H1 (cell line): ENCODE data around the gene VCP. TPM values are rescaled to one million over a fixed set of nuclear protein-coding genes. Genes with fewer than 3 reads are reported as not detected.

Source experiments
- CTCF ChIA-PET: fragments of 300-600 bp; sonication (Branson Sonifier 250); formaldehyde crosslinking; loops from one replicate; lab custom pipeline; 2021; ENCODE audit not compliant: partially characterized antibody; lab: Charles Lee
- POLR2A ChIA-PET: fragments of 300-600 bp; sonication (Branson Sonifier 250); formaldehyde crosslinking; loops from one replicate; lab custom pipeline; 2021; ENCODE audit warnings: inconsistent platforms; ENCODE audit not compliant: partially characterized antibody; lab: Charles Lee
- DNase-seq, 2 experiments: peaks; one replicate each; pipeline versions ENCODE4 v3.0.0 to v3.0.0-alpha.2; 2010 to 2022; ENCODE audit warnings: low spot score in 2 of 2, low read depth in 1 of 2, mixed read lengths in 1 of 2
- FAIRE-seq: peaks from 2 replicates; lab custom pipeline; 2011; peaks lifted over from hg19 to GRCh38; lab: Jason Lieb, UNC
- H2AFZ ChIP-seq: 2 replicates; pipeline ENCODE4 v1.8.1; 2012; ENCODE audit warnings: low read length, inconsistent platforms
- H2AK5ac ChIP-seq: 2 replicates; pipeline ENCODE4 v1.6.1; 2013; ENCODE audit warnings: low read depth, low read length
- H2BK120ac ChIP-seq: replicated peaks from 2 replicates; pipeline ENCODE3; 2013; ENCODE audit warnings: low read depth, low read length, inconsistent platforms
- H2BK12ac ChIP-seq: 2 replicates; pipeline ENCODE4 v1.6.1; 2013; ENCODE audit warnings: low read depth, low read length
- H2BK15ac ChIP-seq: 2 replicates; pipeline ENCODE4 v1.6.1; 2013; ENCODE audit warnings: low read length
- H2BK20ac ChIP-seq: 2 replicates; pipeline ENCODE4 v1.6.1; 2013; ENCODE audit warnings: low read length
- H2BK5ac ChIP-seq: 2 replicates; pipeline ENCODE4 v1.6.1; 2013; ENCODE audit warnings: low read depth, low read length
- H3K14ac ChIP-seq: 2 replicates; pipeline ENCODE4 v1.6.1; 2013; ENCODE audit warnings: inconsistent platforms; ENCODE audit not compliant: insufficient read length
- H3K18ac ChIP-seq: 2 replicates; pipeline ENCODE4 v1.6.1; 2013; ENCODE audit warnings: low read length; ENCODE audit errors: extremely low read depth
- H3K23ac ChIP-seq: 2 replicates; pipeline ENCODE4 v1.6.1; 2013; ENCODE audit warnings: inconsistent platforms; ENCODE audit not compliant: insufficient read length
- H3K23me2 ChIP-seq: 2 replicates; pipeline ENCODE4 v1.6.1; 2013; ENCODE audit warnings: low read depth, low read length
- H3K27ac ChIP-seq: 2 replicates; pipeline ENCODE4 v1.6.1; 2011; ENCODE audit warnings: low read depth, low read length, inconsistent platforms
- H3K27me3 ChIP-seq, 4 experiments: replicated peaks in 1 of 4; 1 replicate in 1 of 4; 2 replicates in 3 of 4; pipeline versions ENCODE4 v1.6.1 to v1.8.1; 2011 to 2013; ENCODE audit warnings: low read length in 3 of 4, mild to moderate bottlenecking in 3 of 4, inconsistent platforms in 2 of 4, mixed read lengths in 2 of 4, moderate library complexity in 1 of 4; ENCODE audit not compliant: control insufficient read depth in 3 of 4, insufficient read depth in 3 of 4; ENCODE audit errors: extremely low read depth in 1 of 4
- H3K36me3 ChIP-seq, 4 experiments: 2 replicates each; pipeline versions ENCODE4 v1.6.1 to v1.8.1; 2011 to 2013; ENCODE audit warnings: mild to moderate bottlenecking in 4 of 4, low read length in 3 of 4, moderate library complexity in 2 of 4, control low read depth in 1 of 4, inconsistent platforms in 1 of 4; ENCODE audit not compliant: insufficient read depth in 4 of 4, control insufficient read depth in 2 of 4
- H3K4ac ChIP-seq: replicated peaks from 2 replicates; pipeline ENCODE3; 2013; ENCODE audit warnings: low read length, low read depth, mixed read lengths, inconsistent platforms; ENCODE audit not compliant: insufficient read length
- H3K4me1 ChIP-seq, 4 experiments: replicated peaks in 1 of 4; 1 replicate in 1 of 4; 2 replicates in 3 of 4; pipeline versions ENCODE4 v1.6.1 to v1.8.1; 2011 to 2013; ENCODE audit warnings: low read length in 3 of 4, inconsistent platforms in 2 of 4, mixed read lengths in 1 of 4; ENCODE audit not compliant: insufficient read depth in 4 of 4, control insufficient read depth in 3 of 4
- H3K4me2 ChIP-seq, 2 experiments: 2 replicates each; pipeline versions ENCODE4 v1.6.1 to v1.8.1; 2011 to 2013; ENCODE audit warnings: low read depth in 2 of 2, low read length in 2 of 2, control low read depth in 1 of 2, inconsistent platforms in 1 of 2, mild to moderate bottlenecking in 1 of 2; ENCODE audit not compliant: insufficient read depth in 1 of 2
- H3K4me3 ChIP-seq, 4 experiments: fragments of 200-600, 300-600 bp in 1 of 4; sonication (generic), shearing (Covaris generic), sonication (Bioruptor Twin) in 1 of 4; 2 replicates each; pipeline versions ENCODE4 v1.5.1 to v1.8.1; 2011 to 2016; ENCODE audit warnings: low read length in 4 of 4, low read depth in 3 of 4, control low read depth in 2 of 4, inconsistent platforms in 2 of 4, mild to moderate bottlenecking in 2 of 4, mixed read lengths in 1 of 4, moderate library complexity in 1 of 4; ENCODE audit not compliant: insufficient read depth in 2 of 4; ENCODE audit errors: extremely low read depth in 1 of 4
- H3K56ac ChIP-seq: replicated peaks from 2 replicates; pipeline ENCODE3; 2013; ENCODE audit warnings: low read depth, mild to moderate bottlenecking, mixed read lengths, low read length, inconsistent platforms; ENCODE audit not compliant: insufficient read length
- H3K79me1 ChIP-seq: 2 replicates; pipeline ENCODE4 v1.6.1; 2013; ENCODE audit warnings: low read depth, low read length, control low read depth
- H3K79me2 ChIP-seq, 2 experiments: 2 replicates each; pipeline versions ENCODE4 v1.6.1 to v1.8.1; 2012 to 2013; ENCODE audit warnings: low read length in 2 of 2, mild to moderate bottlenecking in 2 of 2, inconsistent platforms in 1 of 2; ENCODE audit not compliant: insufficient read depth in 2 of 2, control insufficient read depth in 1 of 2
- H3K9ac ChIP-seq, 4 experiments: replicated peaks in 1 of 4; 1 replicate in 1 of 4; 2 replicates in 3 of 4; pipeline versions ENCODE4 v1.6.1 to v1.8.1; 2011 to 2013; ENCODE audit warnings: low read depth in 3 of 4, low read length in 3 of 4, control low read depth in 2 of 4, mild to moderate bottlenecking in 2 of 4, moderate library complexity in 2 of 4, inconsistent platforms in 1 of 4; ENCODE audit errors: extremely low read depth in 1 of 4
- H3K9me3 ChIP-seq, 2 experiments: 2 replicates each; pipeline versions ENCODE4 v1.6.1 to v1.8.1; 2012 to 2013; ENCODE audit warnings: mild to moderate bottlenecking in 2 of 2, moderate library complexity in 2 of 2, control low read depth in 1 of 2, inconsistent platforms in 1 of 2, low read depth in 1 of 2, low read length in 1 of 2, mixed read lengths in 1 of 2; ENCODE audit not compliant: insufficient read depth in 2 of 2
- H4K20me1 ChIP-seq, 2 experiments: replicated peaks in 1 of 2; 2 replicates each; pipeline versions ENCODE3 to v1.8.1; 2011 to 2013; ENCODE audit warnings: inconsistent platforms in 2 of 2, low read length in 2 of 2, mild to moderate bottlenecking in 1 of 2; ENCODE audit not compliant: insufficient read depth in 2 of 2, control insufficient read depth in 1 of 2
- H4K5ac ChIP-seq: 2 replicates; pipeline ENCODE4 v1.6.1; 2013; ENCODE audit warnings: low read length, low read depth, mixed read lengths, inconsistent platforms; ENCODE audit not compliant: insufficient read length
- H4K8ac ChIP-seq: 2 replicates; pipeline ENCODE4 v1.8.0; 2013; ENCODE audit warnings: mild to moderate bottlenecking, moderate library complexity, low read length, inconsistent platforms; ENCODE audit not compliant: insufficient read depth; ENCODE audit errors: extremely low read depth
- H4K91ac ChIP-seq: replicated peaks from 2 replicates; pipeline ENCODE3; 2013; ENCODE audit warnings: low read length, mixed read lengths, inconsistent platforms; ENCODE audit not compliant: insufficient read length
- CHD1 ChIP-seq: IDR thresholded peaks from 2 replicates; pipeline ENCODE4 v1.6.1; 2012; ENCODE audit warnings: low read depth, low read length, improper control_type of control experiment
- CREB1 ChIP-seq: IDR thresholded peaks from 2 replicates; pipeline ENCODE4 v1.6.1; 2012; ENCODE audit warnings: inconsistent platforms
- EGR1 ChIP-seq: IDR thresholded peaks from 2 replicates; pipeline ENCODE4 v1.6.1; 2011; ENCODE audit warnings: low read depth, low read length, borderline replicate concordance
- KDM1A ChIP-seq: fragments of 200-600, 300-600 bp; sonication (generic); IDR thresholded peaks from 2 replicates; pipeline ENCODE4 v1.7.1; 2016; ENCODE audit warnings: mild to moderate bottlenecking, low read length, borderline replicate concordance
- KDM4A ChIP-seq: IDR thresholded peaks from one replicate; pipeline ENCODE4 v1.7.1; 2012; ENCODE audit warnings: low read depth, mild to moderate bottlenecking, moderate library complexity, low read length, inconsistent platforms; ENCODE audit not compliant: severe bottlenecking
- KDM5A ChIP-seq: fragments of 200-600 bp; IDR thresholded peaks from 2 replicates; pipeline ENCODE4 v1.7.1; 2012; ENCODE audit warnings: mild to moderate bottlenecking, low read length, inconsistent platforms, mixed read lengths
- NANOG ChIP-seq: IDR thresholded peaks from 2 replicates; pipeline ENCODE4 v1.6.1; 2011; ENCODE audit warnings: low read length, low read depth, mild to moderate bottlenecking, inconsistent platforms; ENCODE audit not compliant: insufficient read depth, poor library complexity, severe bottlenecking
- RAD21 ChIP-seq, 2 experiments: IDR thresholded peaks in 1 of 2; conservative IDR thresholded peaks in 1 of 2; 2 replicates each; pipeline ENCODE4 v1.6.1; 2011; ENCODE audit warnings: low read depth in 2 of 2, low read length in 2 of 2, improper control_type of control experiment in 1 of 2, inconsistent platforms in 1 of 2, mild to moderate bottlenecking in 1 of 2, moderate library complexity in 1 of 2
- RFX5 ChIP-seq: IDR thresholded peaks from 2 replicates; pipeline ENCODE4 v1.6.1; 2011; ENCODE audit warnings: low read depth, low read length, improper control_type of control experiment, borderline replicate concordance
- RXRA ChIP-seq: IDR thresholded peaks from 2 replicates; pipeline ENCODE4 v1.6.1; 2011; ENCODE audit warnings: low read depth, mild to moderate bottlenecking, low read length, moderate library complexity; ENCODE audit not compliant: insufficient read depth
- SUZ12 ChIP-seq: fragments of 200-600 bp; sonication (generic); IDR thresholded peaks from 2 replicates; pipeline ENCODE4 v1.6.1; 2012; ENCODE audit warnings: mild to moderate bottlenecking, inconsistent platforms, low read length, moderate library complexity, mixed read lengths
- YY1 ChIP-seq: IDR thresholded peaks from 2 replicates; pipeline ENCODE4 v1.6.1; 2011; ENCODE audit warnings: low read depth, mild to moderate bottlenecking, low read length
- ZNF274 ChIP-seq: IDR thresholded peaks from 2 replicates; pipeline ENCODE4 v1.7.0; 2012; ENCODE audit warnings: low read length, borderline replicate concordance; ENCODE audit errors: extremely low read depth
- WGBS, 2 experiments: shearing (Covaris generic) in 1 of 2; methylation state at CpG; one replicate each; pipeline versions ENCODE4 v1.1.6 to v1.1.7; 2013 to 2015; ENCODE audit warnings: low lambda C conversion rate in 2 of 2, mixed read lengths in 2 of 2, inconsistent platforms in 1 of 2, low coverage in 1 of 2, missing lambda C conversion rate in 1 of 2; ENCODE audit not compliant: insufficient replicate concordance in 2 of 2, insufficient coverage in 1 of 2, insufficient read length in 1 of 2; ENCODE audit errors: extremely low coverage in 1 of 2, missing lambda C conversion rate in 1 of 2; 5-methylcytosine and 5-hydroxymethylcytosine counted together
- polyA plus RNA-seq, 7 experiments: library from polyadenylated mRNA; depleted of rRNA in 3 of 7; stranded (reverse) in 5 of 7; unstranded in 2 of 7; fragments of >200 nt in 5 of 7; fragments of 200-250 nt in 2 of 7; gene quantifications; 1 replicate in 5 of 7; 2 replicates in 1 of 7; 4 replicates in 1 of 7; pipeline versions ENCODE4 v1.2.1 to v1.2.3, GENCODE V29; 2011 to 2013; ENCODE audit warnings: missing spikeins in 2 of 7, mixed read lengths in 2 of 7
- total RNA-seq: library from RNA; stranded (reverse); fragmentation: NEBNext Ultra II Directional; extraction: Animal tissue kit (Norgen Biotek cat#: 25700); gene quantifications from 2 replicates; pipeline ENCODE4 v1.2.1, GENCODE V29; 2021

VCP gene
- total and polyA plus RNA-seq, 2 of the 8 experiments (the other 6 are each of a cell fraction or from before 2014, with no cell fraction given), result 173 to 375 TPM

DNA sequence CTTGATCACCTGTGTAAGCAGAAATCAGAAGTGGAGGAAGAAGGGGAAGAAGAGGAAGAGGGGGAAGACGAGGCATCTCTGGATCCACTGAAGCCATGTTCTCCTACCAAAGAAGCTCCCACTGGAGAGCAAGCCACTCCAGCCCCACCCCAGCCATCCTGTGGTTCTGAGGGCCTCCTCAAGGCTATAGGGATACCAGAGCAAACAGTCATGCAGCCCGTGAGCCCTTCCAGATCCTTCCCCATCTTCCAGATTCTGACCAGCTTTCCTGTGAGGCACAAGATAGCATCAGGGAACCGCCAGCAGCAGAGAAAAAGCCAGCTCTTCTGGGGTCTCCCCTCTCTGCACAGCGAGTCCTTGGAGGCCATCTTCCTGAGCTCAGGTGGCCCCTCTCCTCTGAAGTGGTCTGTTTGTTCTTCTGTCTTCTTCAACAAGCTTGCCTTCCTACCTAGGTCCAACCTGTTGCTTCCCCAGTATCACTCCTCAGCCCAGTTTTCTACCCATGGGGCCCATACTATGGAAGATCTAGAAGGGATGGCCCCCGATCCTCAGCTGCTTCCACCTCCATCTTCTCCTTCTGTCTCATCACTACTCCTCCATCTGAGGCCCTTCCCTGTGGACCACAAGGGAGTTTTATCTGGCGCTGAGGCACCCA is 29.4 kb downstream of the VCP start:
- Histone ChIP-seq H3K27ac (no peak overlapping the region), H2BK12ac (0 out of 2 replicates have a peak overlapping the region, but pooled peaks have one; percentile 9), H4K91ac (no peak overlapping the region), H3K23me2 (no peaks in the 10 kb centered on the region), H3K18ac (no peak overlapping the region), H3K9ac (no peak overlapping the region), H3K27me3 (no peaks in the 10 kb centered on the region), H2BK15ac (no peak overlapping the region), H2AFZ (no peak overlapping the region), H3K79me2 (no peaks in the 10 kb centered on the region), H3K36me3 (peaks cover 0 to 6% (median 4%) of the 10 kb centered on the region in 4 experiments; a peak in 4 of 8 replicates), H3K56ac (no peak overlapping the region), H2BK5ac (no peak overlapping the region), H2BK20ac (no peak overlapping the region), H4K20me1 (no peaks in the 10 kb centered on the region), H3K79me1 (no peaks in the 10 kb centered on the region), H4K5ac (no peak overlapping the region), H3K4me2 (no peak overlapping the region), H2AK5ac (no peak overlapping the region), H4K8ac (no peak overlapping the region), H3K14ac (no peak overlapping the region), H3K4me1 (peaks cover 0 to 2% (median 0%) of the 10 kb centered on the region in 4 experiments; a peak in 2 of 7 replicates), H2BK120ac (no peak overlapping the region), H3K9me3 (no peaks in the 10 kb centered on the region), H3K4ac (no peak overlapping the region), H3K23ac (no peak overlapping the region), H3K4me3 (no peak overlapping the region)
- POLR2A ChIA-PET, result interaction anchor here (1.0 to 3.0 kb wide), 10 partner anchors 8 to 57 kb away, joined by 3 to 17 read pairs (median 4); partner anchors contain the start of genes FANCG and VCP
- FAIRE-seq (no peak), DNase-seq (no peak)
- 86% methylated on average over 6 of the region's 6 CpGs; no CpG with 5 or more reads in 1 of the 2 experiments for WGBS, 2 experiments
- CTCF ChIA-PET, result interaction anchor here (0.8 to 3.3 kb wide), 6 partner anchors 8 to 343 kb away, joined by 3 to 26 read pairs (median 6); partner anchors contain the start of gene PIGO
- no peak for TF ChIP-seq RFX5
- TF ChIP-seq YY1, result no peak
- no peak for TF ChIP-seq CREB1
- TF ChIP-seq KDM4A, result no peak
- TF ChIP-seq RAD21 (IDR thresholded peaks at IDR 0.05 in 1 of 2, conservative IDR thresholded peaks at IDR 0.05 in 1 of 2; ENCODE audit: low read depth in 2 of 2, low read length in 2 of 2), result no peak
- no peak for TF ChIP-seq RXRA
- no peak for TF ChIP-seq SUZ12
- no peak for TF ChIP-seq EGR1
- no peak for TF ChIP-seq KDM5A
- TF ChIP-seq NANOG, result no peak
- no peak for TF ChIP-seq ZNF274
- TF ChIP-seq KDM1A, result no peak
- TF ChIP-seq CHD1, result no peak
